CD4-positive, alpha-beta T cell treated with Interleukin-2 at 100 ng/mL for 4 hours (primary cell): ENCODE measurements around the gene LRP1-AS.

Experiments
- DNase-seq: peaks from one replicate; pipeline ENCODE4 v3.0.0-alpha.2; 2020; ENCODE audit warnings: low spot score

The LRP1-AS gene

GRCh38 chr12:57160040-57160439 lies 12.6 kb upstream of the LRP1-AS start:
- DNase-seq = no peak

GRCh38 chr12:57159311-57159710 lies 11.9 kb upstream of the LRP1-AS start:
- no peak for DNase-seq

GRCh38 chr12:57158665-57159064 lies 11.2 kb upstream of the LRP1-AS start:
- DNase-seq = no peak

GRCh38 chr12:57158186-57158585 lies 10.8 kb upstream of the LRP1-AS start:
- no peak for DNase-seq

- no peak for DNase-seq
Measured at GRCh38 chr12:57157588-57158173, 10.3 kb upstream of the LRP1-AS start.

- DNase-seq = no peak
Measured at GRCh38 chr12:57156701-57157403, 9.4 kb upstream of the LRP1-AS start.

GRCh38 chr12:57154804-57155434 lies 7.5 kb upstream of the LRP1-AS start:
- DNase-seq = no peak

- DNase-seq = no peak
Measured at GRCh38 chr12:57154076-57154475, 6.7 kb upstream of the LRP1-AS start.

- no peak for DNase-seq
Measured at GRCh38 chr12:57153415-57153997, 6.1 kb upstream of the LRP1-AS start.

GRCh38 chr12:57152639-57153038 lies 5.2 kb upstream of the LRP1-AS start:
- no peak for DNase-seq

- no peak for DNase-seq
Measured at GRCh38 chr12:57151741-57152630, 4.6 kb upstream of the LRP1-AS start.

GRCh38 chr12:57150400-57151000 lies 3.1 kb upstream of the LRP1-AS start:
- DNase-seq = no peak

- no peak for DNase-seq
Measured at GRCh38 chr12:57149245-57149900, 2.0 kb upstream of the LRP1-AS start.

- no peak for DNase-seq
Measured at GRCh38 chr12:57148469-57149244, 1.2 kb upstream of the LRP1-AS start.

GRCh38 chr12:57146092-57146491 lies 1.3 kb downstream of the LRP1-AS start:
- DNase-seq = no peak

GRCh38 chr12:57145460-57146059 lies 1.9 kb downstream of the LRP1-AS start:
- no peak for DNase-seq

- no peak for DNase-seq
Measured at GRCh38 chr12:57143454-57143853, 4.0 kb downstream of the LRP1-AS start.

- no peak for DNase-seq
Measured at GRCh38 chr12:57142727-57143126, 4.7 kb downstream of the LRP1-AS start.

- DNase-seq = no peak
Measured at GRCh38 chr12:57142121-57142520, 5.3 kb downstream of the LRP1-AS start.

GRCh38 chr12:57141249-57141648 lies 6.2 kb downstream of the LRP1-AS start:
- no peak for DNase-seq
